Right renal cortex interstitium (tissue), 3 donors: ENCODE data around the gene BMP8A. TPM values are rescaled to one million over a fixed set of nuclear protein-coding genes. Genes with fewer than 3 reads are reported as not detected.
"Not testable (repeated sequence)": the region's sequence is repeated elsewhere in the genome, so short reads cannot be mapped to it uniquely, and the experiment has no call there.

Experiments used
- DNase-seq, 3 donors: peaks; one replicate each; pipeline ENCODE4 v3.0.0-alpha.2; 2013; ENCODE audit warnings: low read depth in 3 of 3, low spot score in 2 of 3
- polyA plus RNA-seq, 3 donors: library from polyadenylated mRNA; unstranded; fragments of 120-200 nt; gene quantifications; one replicate each; pipeline ENCODE4 v1.2.1, GENCODE V29; 2013; ENCODE audit not compliant: insufficient read length in 3 of 3

BMP8A gene
- polyA plus RNA-seq, 3 donors = 0.18 to 0.39 (median 0.33) TPM

GRCh38 chr1:39481289-39481688, 10.1 kb upstream of the BMP8A start:
- no peak for DNase-seq

DNA sequence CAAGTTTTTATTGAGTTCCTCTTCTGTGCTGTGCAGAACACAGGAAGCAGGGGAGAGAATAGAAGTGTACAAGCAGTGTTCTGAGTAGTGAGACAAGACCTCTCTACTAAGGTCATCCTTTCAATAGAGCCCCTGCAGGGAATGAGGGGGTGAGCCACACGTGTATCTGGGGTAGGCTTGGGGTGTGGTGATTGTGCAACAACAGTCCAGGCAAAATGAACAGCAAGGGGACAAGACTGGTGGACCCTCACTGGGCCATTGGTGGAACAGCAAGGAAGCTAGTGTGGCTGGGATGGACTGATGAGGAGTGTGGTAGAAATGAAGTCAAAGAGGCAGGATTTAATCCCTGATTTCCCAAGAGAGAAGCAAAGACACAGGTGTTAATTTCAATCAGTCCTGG, 8.2 kb upstream of the BMP8A start:
- DNase-seq = no peak

DNA sequence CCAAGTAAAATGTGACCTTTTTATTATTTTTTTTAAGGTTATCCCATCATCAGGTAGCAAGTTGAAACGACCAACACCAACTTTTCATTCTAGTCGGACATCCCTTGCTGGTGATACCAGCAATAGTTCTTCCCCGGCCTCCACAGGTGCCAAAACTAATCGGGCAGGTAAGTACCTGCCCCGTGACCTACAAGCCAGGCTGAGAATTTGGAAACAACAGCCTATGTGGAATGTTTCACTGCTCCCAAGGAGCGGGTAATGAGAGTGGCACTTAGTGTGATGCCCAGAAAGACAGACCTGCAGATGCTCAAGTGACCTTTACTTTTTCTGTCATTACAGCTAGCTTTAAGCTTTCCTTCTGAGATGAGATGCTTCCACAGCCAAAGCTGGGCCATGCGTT, 6.9 kb upstream of the BMP8A start:
- no peak for DNase-seq

DNA sequence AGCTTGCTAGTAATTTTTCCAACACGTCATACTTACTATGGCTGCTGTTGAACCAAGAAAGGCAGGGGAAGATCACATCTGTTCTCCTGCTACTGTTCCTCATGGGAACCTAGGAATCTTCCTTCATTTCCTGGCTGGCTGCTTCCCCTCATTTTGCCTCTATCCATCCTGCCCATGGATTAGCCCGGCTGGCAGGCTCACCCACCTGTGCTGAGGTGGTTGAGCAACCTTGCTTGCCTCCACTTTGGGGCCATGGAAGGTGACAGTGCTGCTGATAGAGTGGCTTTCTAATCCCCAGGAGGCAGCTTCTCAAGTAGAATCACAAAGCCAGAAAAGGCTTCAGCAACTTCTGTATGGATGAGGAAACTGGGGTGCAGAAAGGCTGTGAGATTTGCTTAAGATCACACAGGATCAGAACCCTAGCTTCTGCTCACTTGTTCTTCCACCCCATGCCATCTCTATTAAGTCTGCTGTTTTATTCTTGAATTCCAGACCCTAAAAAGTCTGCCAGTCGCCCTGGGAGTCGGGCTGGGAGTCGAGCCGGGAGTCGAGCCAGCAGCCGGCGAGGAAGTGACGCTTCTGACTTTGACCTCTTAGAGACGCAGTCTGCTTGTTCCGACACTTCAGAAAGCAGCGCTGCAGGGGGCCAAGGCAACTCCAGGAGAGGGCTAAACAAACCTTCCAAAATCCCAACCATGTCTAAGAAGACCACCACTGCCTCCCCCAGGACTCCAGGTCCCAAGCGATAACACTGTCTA, 6.2 kb upstream of the BMP8A start:
- no peak for DNase-seq

- no peak for DNase-seq
Measured at GRCh38 chr1:39488012-39488545, 3.4 kb upstream of the BMP8A start.

DNA sequence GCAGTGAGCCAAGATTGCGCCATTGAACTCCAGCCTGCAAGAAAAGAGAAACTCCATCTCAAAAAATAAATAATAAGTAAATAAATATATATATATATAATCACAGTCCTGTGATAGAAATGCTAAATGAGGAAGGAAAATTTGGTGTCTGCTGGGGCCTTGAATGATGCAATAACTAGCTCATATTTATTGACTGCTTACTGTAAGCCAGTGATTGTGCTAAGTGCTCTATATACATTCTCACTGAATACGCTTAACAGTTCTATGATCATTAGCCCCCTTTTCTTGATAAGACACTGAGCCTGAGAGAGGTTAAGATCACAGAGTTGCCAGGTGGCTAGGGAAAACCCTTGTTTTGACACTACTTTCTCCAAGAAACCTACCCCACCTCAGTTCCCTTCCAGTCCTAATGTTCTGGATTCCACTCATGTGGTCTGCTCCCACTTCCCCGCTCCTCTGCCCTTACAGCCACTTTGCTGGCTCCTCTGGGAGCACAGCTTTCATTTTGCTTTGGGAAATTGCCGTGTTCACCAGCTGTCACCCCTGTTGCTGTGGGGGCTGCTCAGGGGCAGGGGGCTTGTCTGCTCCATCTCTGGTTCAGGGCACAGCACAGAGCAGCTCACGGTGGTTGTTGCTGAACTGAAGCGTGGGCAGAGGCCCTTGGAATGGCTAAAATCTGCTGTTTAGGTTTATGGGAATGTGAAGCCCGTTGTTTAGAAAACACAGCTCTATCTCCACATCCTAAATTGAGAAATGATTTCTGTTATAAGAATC, 2.5 kb upstream of the BMP8A start:
- DNase-seq = no peak

DNA sequence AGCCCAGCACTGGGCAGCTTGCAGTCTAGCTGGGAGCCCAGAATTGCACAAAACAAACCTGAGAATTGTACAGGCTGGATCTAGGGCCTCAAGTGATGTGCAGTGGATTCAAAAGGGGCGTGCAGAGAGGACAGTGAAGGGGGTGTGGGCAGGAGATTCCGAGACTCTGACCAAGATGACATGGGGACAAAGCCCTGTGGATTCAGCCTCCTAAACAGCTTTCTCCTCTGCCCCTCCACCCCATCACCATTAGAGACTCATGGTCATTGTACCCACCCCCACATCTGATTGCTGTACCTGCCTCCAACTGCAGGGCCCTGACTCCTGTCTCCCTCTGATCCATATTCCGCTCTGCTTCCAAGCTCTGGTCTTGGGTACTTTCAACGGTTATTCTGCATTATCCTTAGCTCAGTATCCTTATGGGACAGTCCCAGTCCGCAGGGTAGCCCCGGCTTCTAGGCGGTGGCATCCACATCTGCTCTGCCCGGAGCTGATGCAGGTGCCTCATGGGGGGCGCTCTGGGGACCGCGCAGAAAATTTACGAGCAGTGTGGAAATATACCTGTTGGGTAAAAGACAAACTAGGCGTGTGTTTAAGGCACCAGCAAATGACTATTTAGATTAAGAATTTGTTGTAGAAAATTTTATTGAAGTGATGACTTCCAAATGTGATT, 1.7 kb upstream of the BMP8A start:
- no peak for DNase-seq

DNA sequence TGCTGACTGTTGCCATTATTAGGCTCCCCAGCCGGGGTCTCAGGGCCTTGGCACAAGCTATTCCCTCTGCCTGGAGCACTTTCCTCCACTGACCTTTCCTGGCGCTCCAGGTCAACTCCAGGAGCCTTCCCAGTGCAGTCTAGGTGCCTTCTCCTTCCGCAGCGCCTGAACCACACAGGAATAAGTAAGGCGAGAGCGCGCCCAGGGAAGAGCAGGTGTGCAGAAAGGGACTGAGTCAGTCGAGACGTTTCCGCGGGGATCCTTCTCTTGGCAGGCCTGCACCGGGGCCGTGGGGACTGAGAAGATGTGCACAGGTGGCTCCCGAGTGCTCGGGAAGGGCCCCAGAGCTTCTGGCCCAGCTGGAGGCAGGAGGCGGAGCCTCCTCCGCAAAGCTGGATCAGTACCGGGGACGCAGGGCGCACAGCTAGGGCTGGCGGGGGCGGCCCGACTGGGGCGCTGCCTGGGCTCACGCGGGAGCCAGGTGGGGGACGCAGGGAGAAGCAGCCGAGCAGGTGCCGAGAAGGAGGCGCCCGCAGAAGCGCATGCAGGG, 765 bp upstream of the BMP8A start:
- no peak for DNase-seq

DNA sequence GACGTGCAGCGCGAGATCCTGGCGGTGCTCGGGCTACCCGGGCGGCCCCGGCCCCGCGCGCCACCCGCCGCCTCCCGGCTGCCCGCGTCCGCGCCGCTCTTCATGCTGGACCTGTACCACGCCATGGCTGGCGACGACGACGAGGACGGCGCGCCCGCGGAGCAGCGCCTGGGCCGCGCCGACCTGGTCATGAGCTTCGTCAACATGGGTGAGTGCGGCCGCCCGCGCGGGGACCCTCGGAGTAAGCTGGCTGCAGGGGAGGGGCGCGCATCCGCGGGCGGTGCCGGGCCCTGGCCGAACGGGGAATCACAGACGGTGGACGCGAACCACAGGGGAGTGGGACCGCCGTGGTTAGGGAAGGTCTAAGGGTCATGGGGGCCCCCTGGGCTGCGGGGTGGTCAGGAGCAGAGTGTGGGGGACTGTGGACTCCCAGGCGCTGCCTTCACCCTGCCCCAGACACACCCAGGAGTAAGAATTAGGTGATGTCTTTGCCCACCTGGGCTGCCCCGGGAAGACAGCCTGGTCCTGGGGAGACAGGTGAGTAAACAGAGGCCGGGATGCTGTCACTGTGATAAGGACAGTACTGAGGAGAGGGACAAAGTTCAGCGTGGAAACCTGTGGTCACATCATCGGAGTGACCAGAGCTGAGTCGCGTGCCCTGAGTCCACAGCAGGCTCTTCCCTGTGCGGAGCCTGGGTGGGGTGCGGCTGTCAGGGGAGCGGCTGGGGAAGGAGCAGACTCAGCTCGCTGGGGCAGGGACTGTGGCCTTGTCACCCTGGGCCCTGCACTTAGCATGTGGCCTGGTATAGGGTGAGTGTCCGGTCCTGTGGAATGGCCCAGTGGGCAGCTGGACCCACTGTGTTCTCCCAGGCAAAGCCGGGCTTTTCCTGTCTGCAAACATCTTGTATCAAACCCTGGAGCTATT, 944 bp downstream of the BMP8A start:
- DNase-seq = not testable (repeated sequence)

DNA sequence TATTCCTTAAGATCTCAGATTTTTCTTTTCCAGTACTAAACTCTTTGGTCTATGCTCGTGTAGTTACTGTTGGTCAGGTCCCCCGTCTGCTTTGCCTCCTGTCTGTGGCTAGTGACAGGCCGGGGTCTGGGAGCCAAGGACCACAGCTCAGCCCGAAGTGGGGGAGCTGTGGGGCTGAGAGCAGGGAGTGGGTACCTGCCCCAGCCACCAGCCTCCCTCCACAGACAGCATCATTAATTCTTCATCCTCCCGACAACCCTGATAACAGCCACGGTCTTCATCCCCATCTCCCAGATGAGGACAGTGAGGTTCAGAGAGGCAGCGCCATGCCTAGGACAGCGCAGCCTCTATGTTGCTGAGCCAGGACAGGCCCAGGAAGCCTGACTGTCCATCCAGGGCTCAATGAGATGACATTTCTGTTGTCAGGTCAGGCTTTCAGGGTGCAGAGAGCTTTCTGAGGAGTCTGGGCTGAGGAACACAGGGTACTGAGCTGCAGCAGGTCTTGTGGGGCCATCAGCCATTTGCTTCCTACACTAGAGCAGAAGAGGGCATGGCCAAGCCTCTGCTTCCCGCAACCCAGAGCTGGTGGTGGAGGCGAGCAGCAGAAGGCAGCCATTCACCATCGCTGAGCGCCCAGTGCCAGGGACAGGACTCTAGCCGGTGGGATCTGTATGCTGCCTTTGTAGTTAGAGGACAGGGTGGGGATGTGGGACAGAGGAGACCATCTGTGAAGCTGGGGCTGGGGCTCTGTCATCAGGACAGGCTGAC, 1.8 kb downstream of the BMP8A start:
- not testable (repeated sequence) for DNase-seq

- DNase-seq = no peak
Measured at GRCh38 chr1:39494671-39495410, 3.4 kb downstream of the BMP8A start.

DNA sequence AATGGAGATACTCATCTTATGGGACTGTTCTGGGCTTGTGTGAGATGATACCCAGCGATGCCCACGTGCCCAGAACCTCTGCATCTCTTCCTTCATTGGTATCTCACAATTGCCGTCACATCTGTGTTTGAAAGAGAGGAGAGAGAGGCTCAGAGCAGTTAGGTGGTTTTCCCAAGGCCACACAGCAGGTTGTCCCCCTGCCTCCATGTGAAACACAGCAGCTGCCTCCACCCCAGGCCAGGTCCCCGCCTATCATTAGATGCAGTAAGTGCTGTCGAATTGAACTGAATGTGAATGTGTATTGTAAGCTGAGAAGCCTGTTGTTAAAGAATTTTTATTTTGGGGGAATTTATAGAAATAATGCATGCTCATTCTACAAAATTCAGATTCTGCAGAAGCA, 5.1 kb downstream of the BMP8A start:
- DNase-seq = not testable (repeated sequence)

DNA sequence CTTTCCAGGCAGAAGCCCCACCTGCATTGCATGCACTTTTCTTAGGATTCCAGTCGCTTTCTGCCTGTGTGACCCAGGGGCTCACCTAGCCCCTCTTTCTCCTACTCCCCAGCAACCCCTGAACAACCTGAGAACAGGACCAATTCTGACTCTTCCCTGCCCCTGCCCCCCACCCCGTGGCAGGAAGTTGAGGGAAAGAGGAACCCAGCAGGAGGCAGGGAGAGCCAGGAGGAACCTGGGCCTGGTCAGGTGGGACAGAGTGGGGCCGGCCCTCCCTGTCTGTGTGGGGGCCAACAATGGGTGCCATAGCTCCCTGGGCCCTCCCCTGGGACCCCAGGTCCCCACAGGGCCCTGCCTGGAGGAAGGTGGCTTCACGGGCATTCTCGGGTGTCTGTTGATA, 6.1 kb downstream of the BMP8A start:
- no peak for DNase-seq

- DNase-seq = not testable (repeated sequence)
Measured at GRCh38 chr1:39498096-39498710, 6.8 kb downstream of the BMP8A start.

- DNase-seq = not testable (repeated sequence)
Measured at GRCh38 chr1:39498821-39499220, 7.4 kb downstream of the BMP8A start.

DNA sequence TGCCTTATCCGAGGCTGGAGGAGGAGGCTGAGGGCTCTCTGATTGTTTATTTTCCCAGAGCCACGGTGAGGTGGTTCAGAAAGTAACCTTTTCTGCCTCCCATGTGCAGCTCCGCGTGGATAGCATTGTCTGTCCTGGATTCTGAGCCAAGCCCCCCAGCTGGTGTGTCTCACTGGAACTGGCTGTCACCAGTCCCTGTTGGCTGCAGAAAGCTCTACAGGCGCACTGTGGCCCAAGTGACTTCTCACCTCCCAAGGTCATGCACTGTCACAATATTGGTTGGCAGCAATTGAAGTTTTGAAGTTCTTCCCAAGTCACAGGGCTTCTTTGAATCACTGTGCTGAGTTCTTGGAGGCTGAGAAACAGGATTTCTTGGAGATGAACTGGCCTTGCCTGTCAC, 8.2 kb downstream of the BMP8A start:
- no peak for DNase-seq

- no peak for DNase-seq
Measured at GRCh38 chr1:39500862-39501389, 9.5 kb downstream of the BMP8A start.

- no peak for DNase-seq
Measured at GRCh38 chr1:39501666-39502065, 10.2 kb downstream of the BMP8A start.
